Liver (tissue), 3 donors: Measurements from ENCODE around the gene ASPA.

Experiments used
- CTCF ChIP-seq: fragments of 150-350 bp; IDR thresholded peaks from 2 replicates; pipeline ENCODE4 v1.5.1; 2017; ENCODE audit warnings: improper control_type of control experiment, low read depth, low read length; ENCODE audit not compliant: missing input control
- GABPA ChIP-seq, 2 donors: IDR thresholded peaks in 1 of 2; conservative IDR thresholded peaks in 1 of 2; 2 replicates each; pipeline ENCODE4 v1.6.1; 2016; ENCODE audit warnings: antibody characterized with exemption in 2 of 2, mild to moderate bottlenecking in 1 of 2, moderate library complexity in 1 of 2
- HNF4G ChIP-seq: IDR thresholded peaks from 2 replicates; pipeline ENCODE4 v1.6.1; 2016; ENCODE audit warnings: antibody characterized with exemption
- JUND ChIP-seq, 2 donors: IDR thresholded peaks; 2 replicates each; pipeline ENCODE4 v1.6.1; 2016; ENCODE audit warnings: antibody characterized with exemption in 2 of 2
- MAX ChIP-seq: IDR thresholded peaks from 2 replicates; pipeline ENCODE4 v1.6.1; 2016; ENCODE audit warnings: antibody characterized with exemption
- RAD21 ChIP-seq, 2 donors: IDR thresholded peaks; 2 replicates each; pipeline ENCODE4 v1.6.1; 2016; ENCODE audit warnings: antibody characterized with exemption in 2 of 2, mild to moderate bottlenecking in 2 of 2
- SP1 ChIP-seq: IDR thresholded peaks from 2 replicates; pipeline ENCODE4 v1.6.1; 2018; ENCODE audit warnings: antibody characterized with exemption, mild to moderate bottlenecking
- TAF1 ChIP-seq: conservative IDR thresholded peaks from 2 replicates; pipeline ENCODE4 v1.6.1; 2016; ENCODE audit warnings: antibody characterized with exemption, mild to moderate bottlenecking
- YY1 ChIP-seq: IDR thresholded peaks from 2 replicates; pipeline ENCODE4 v1.6.1; 2016; ENCODE audit warnings: antibody characterized with exemption, mild to moderate bottlenecking
- TF ChIP-seq, protein P1 (sequence below): IDR thresholded peaks from 2 replicates; pipeline ENCODE4 v1.6.1; 2016; ENCODE audit warnings: antibody characterized with exemption
- TF ChIP-seq, protein P2 (sequence below): IDR thresholded peaks from 2 replicates; pipeline ENCODE4 v1.6.1; 2016; ENCODE audit warnings: antibody characterized with exemption, mild to moderate bottlenecking
- TF ChIP-seq, protein P3 (sequence below): IDR thresholded peaks from 2 replicates; pipeline ENCODE4 v1.6.1; 2016; ENCODE audit warnings: antibody characterized with exemption
- donor health status: healthy.
- donor health status: healthy.

GRCh38 chr17:3511852-3512504 is 36.2 kb downstream of the ASPA start:
- TF ChIP-seq JUND (IDR thresholded peaks at IDR 0.05) (no peak), CTCF (no peak), RAD21 (IDR thresholded peaks at IDR 0.05) (no peak), MAX (no peak), GABPA (IDR thresholded peaks at IDR 0.05 in 1 of 2, conservative IDR thresholded peaks at IDR 0.05 in 1 of 2) (no peak), YY1 (no peak), SP1 (no peak), HNF4G (no peak), TAF1 (no peak)
- TF ChIP-seq, protein P1, sequence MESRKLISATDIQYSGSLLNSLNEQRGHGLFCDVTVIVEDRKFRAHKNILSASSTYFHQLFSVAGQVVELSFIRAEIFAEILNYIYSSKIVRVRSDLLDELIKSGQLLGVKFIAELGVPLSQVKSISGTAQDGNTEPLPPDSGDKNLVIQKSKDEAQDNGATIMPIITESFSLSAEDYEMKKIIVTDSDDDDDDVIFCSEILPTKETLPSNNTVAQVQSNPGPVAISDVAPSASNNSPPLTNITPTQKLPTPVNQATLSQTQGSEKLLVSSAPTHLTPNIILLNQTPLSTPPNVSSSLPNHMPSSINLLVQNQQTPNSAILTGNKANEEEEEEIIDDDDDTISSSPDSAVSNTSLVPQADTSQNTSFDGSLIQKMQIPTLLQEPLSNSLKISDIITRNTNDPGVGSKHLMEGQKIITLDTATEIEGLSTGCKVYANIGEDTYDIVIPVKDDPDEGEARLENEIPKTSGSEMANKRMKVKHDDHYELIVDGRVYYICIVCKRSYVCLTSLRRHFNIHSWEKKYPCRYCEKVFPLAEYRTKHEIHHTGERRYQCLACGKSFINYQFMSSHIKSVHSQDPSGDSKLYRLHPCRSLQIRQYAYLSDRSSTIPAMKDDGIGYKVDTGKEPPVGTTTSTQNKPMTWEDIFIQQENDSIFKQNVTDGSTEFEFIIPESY = no peak
- TF ChIP-seq, protein P2, sequence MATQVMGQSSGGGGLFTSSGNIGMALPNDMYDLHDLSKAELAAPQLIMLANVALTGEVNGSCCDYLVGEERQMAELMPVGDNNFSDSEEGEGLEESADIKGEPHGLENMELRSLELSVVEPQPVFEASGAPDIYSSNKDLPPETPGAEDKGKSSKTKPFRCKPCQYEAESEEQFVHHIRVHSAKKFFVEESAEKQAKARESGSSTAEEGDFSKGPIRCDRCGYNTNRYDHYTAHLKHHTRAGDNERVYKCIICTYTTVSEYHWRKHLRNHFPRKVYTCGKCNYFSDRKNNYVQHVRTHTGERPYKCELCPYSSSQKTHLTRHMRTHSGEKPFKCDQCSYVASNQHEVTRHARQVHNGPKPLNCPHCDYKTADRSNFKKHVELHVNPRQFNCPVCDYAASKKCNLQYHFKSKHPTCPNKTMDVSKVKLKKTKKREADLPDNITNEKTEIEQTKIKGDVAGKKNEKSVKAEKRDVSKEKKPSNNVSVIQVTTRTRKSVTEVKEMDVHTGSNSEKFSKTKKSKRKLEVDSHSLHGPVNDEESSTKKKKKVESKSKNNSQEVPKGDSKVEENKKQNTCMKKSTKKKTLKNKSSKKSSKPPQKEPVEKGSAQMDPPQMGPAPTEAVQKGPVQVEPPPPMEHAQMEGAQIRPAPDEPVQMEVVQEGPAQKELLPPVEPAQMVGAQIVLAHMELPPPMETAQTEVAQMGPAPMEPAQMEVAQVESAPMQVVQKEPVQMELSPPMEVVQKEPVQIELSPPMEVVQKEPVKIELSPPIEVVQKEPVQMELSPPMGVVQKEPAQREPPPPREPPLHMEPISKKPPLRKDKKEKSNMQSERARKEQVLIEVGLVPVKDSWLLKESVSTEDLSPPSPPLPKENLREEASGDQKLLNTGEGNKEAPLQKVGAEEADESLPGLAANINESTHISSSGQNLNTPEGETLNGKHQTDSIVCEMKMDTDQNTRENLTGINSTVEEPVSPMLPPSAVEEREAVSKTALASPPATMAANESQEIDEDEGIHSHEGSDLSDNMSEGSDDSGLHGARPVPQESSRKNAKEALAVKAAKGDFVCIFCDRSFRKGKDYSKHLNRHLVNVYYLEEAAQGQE = no peak
- TF ChIP-seq, protein P3, sequence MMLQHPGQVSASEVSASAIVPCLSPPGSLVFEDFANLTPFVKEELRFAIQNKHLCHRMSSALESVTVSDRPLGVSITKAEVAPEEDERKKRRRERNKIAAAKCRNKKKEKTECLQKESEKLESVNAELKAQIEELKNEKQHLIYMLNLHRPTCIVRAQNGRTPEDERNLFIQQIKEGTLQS = no peak
